Liver (tissue), 9 donors: ENCODE measurements around the gene CDC42SE2. TPM values are rescaled to one million over a fixed set of nuclear protein-coding genes. Genes with fewer than 3 reads are reported as not detected.
"Not testable (repeated sequence)": the region's sequence is repeated elsewhere in the genome, so short reads cannot be mapped to it uniquely, and the experiment has no call there.

ENCODE experiments used
- DNase-seq: peaks from one replicate; pipeline ENCODE4 v3.0.0-alpha.2; 2017; ENCODE audit warnings: low spot score
- H3K27ac ChIP-seq, 2 donors: one replicate each; pipeline ENCODE4 v1.7.0; 2013; ENCODE audit warnings: inconsistent platforms in 2 of 2, low read length in 2 of 2, control low read depth in 1 of 2, low read depth in 1 of 2, mild to moderate bottlenecking in 1 of 2
- H3K27me3 ChIP-seq, 4 donors: one replicate each; pipeline versions ENCODE4 v1.6.1 to v1.7.0; 2013; ENCODE audit warnings: low read length in 3 of 4, inconsistent platforms in 1 of 4, mild to moderate bottlenecking in 1 of 4, moderate library complexity in 1 of 4; ENCODE audit not compliant: control insufficient read depth in 4 of 4, insufficient read depth in 4 of 4
- H3K36me3 ChIP-seq, 4 donors: one replicate each; pipeline versions ENCODE4 v1.6.1 to v1.7.0; 2013; ENCODE audit warnings: low read length in 3 of 4, mild to moderate bottlenecking in 3 of 4, low read depth in 1 of 4, moderate library complexity in 1 of 4; ENCODE audit not compliant: control insufficient read depth in 4 of 4, insufficient read depth in 3 of 4
- H3K4me1 ChIP-seq, 4 donors: one replicate each; pipeline versions ENCODE4 v1.6.1 to v1.7.0; 2013; ENCODE audit warnings: low read length in 3 of 4, mild to moderate bottlenecking in 3 of 4, moderate library complexity in 1 of 4; ENCODE audit not compliant: control insufficient read depth in 4 of 4, insufficient read depth in 4 of 4
- H3K4me3 ChIP-seq, 3 donors: one replicate each; pipeline versions ENCODE4 v1.6.1 to v1.7.0; 2013; ENCODE audit warnings: low read length in 3 of 3, control low read depth in 1 of 3, low read depth in 1 of 3, mild to moderate bottlenecking in 1 of 3
- H3K9ac ChIP-seq, 2 donors: one replicate each; pipeline ENCODE4 v1.7.0; 2013; ENCODE audit warnings: low read length in 2 of 2, mild to moderate bottlenecking in 2 of 2, moderate library complexity in 2 of 2, control low read depth in 1 of 2, low read depth in 1 of 2
- H3K9me3 ChIP-seq, 4 donors: one replicate each; pipeline versions ENCODE4 v1.6.1 to v1.7.0; 2013; ENCODE audit warnings: low read length in 3 of 4; ENCODE audit not compliant: control insufficient read depth in 4 of 4
- FOXA2 ChIP-seq: IDR thresholded peaks from 2 replicates; pipeline ENCODE4 v1.6.1; 2016; ENCODE audit warnings: antibody characterized with exemption
- GABPA ChIP-seq, 2 donors: IDR thresholded peaks in 1 of 2; conservative IDR thresholded peaks in 1 of 2; 2 replicates each; pipeline ENCODE4 v1.6.1; 2016; ENCODE audit warnings: antibody characterized with exemption in 2 of 2, mild to moderate bottlenecking in 1 of 2, moderate library complexity in 1 of 2
- HNF4G ChIP-seq: IDR thresholded peaks from 2 replicates; pipeline ENCODE4 v1.6.1; 2016; ENCODE audit warnings: antibody characterized with exemption
- MAX ChIP-seq: IDR thresholded peaks from 2 replicates; pipeline ENCODE4 v1.6.1; 2016; ENCODE audit warnings: antibody characterized with exemption
- REST ChIP-seq: IDR thresholded peaks from 2 replicates; pipeline ENCODE4 v1.6.1; 2016; ENCODE audit warnings: antibody characterized with exemption, mild to moderate bottlenecking
- RXRA ChIP-seq, 2 donors: IDR thresholded peaks; 2 replicates each; pipeline ENCODE4 v1.6.1; 2017 to 2018; ENCODE audit warnings: antibody characterized with exemption in 2 of 2, mild to moderate bottlenecking in 1 of 2
- YY1 ChIP-seq: IDR thresholded peaks from 2 replicates; pipeline ENCODE4 v1.6.1; 2016; ENCODE audit warnings: antibody characterized with exemption, mild to moderate bottlenecking
- ZBTB33 ChIP-seq: IDR thresholded peaks from 2 replicates; pipeline ENCODE4 v1.6.1; 2016; ENCODE audit warnings: antibody characterized with exemption
- WGBS: extraction: QIAGEN DNeasy Blood & Tissue Kit; methylation state at CpG from one replicate; pipeline ENCODE4 v1.1.7; 2013; 5-methylcytosine and 5-hydroxymethylcytosine counted together
- polyA plus RNA-seq, 2 donors: library from polyadenylated mRNA; stranded (reverse) in 1 of 2; unstranded in 1 of 2; fragments of 200-250 nt in 1 of 2; fragments of >200 nt in 1 of 2; fragmentation: Nextera tagmentation in 1 of 2; extraction: Ambion mirVana in 1 of 2; gene quantifications; one replicate each; pipeline versions ENCODE4 v1.2.1 to v1.2.3, GENCODE V29; 2013 to 2015
- total RNA-seq, 2 donors: library from RNA; depleted of rRNA; stranded (reverse); fragments of >200 nt; gene quantifications; one replicate each; pipeline ENCODE4 v1.2.3, GENCODE V29; 2014
- donor health status: healthy.
- donor health status: healthy.
- donor health status: healthy.
- donor health status: healthy.
- donor health status: healthy.

Gene CDC42SE2
- total and polyA plus RNA-seq, 4 donors: 7.8 to 31.7 (median 17.0) TPM

GRCh38 chr5:131277875-131278740, 14.3 kb downstream of the CDC42SE2 start (continued):
- TF ChIP-seq REST: no peak

- H3K36me3 ChIP-seq, H3K9ac ChIP-seq, H3K9me3 ChIP-seq, DNase-seq, H3K4me3 ChIP-seq, H3K27ac ChIP-seq, H3K27me3 ChIP-seq: not testable (repeated sequence)
- H3K4me1 ChIP-seq: peaks cover 10 to 26% (median 11%) of the 10 kb centered on the region in 4 donors
- 80% methylated on average over 6 of the region's 6 CpGs for whole genome bisulfite sequencing
These were observed 14.9 kb downstream of the CDC42SE2 start for GRCh38 chr5:131278741-131279124.

GRCh38 chr5:131279204-131279603, 15.4 kb downstream of the CDC42SE2 start:
- 82% methylated on average over 1 of the region's 1 CpG for WGBS
- H3K27ac ChIP-seq: no peak overlapping the region
- peaks cover 10 to 25% (median 11%) of the 10 kb centered on the region in 4 donors for H3K4me1 ChIP-seq
- TF ChIP-seq ZBTB33 (no peak), YY1 (no peak), REST (no peak), RXRA (IDR thresholded peaks at IDR 0.05) (no peak), HNF4G (no peak), FOXA2 (no peak), GABPA (IDR thresholded peaks at IDR 0.05 in 1 of 2, conservative IDR thresholded peaks at IDR 0.05 in 1 of 2) (no peak), MAX (no peak)
- no peak for DNase-seq
- no peaks in the 10 kb centered on the region for H3K36me3 ChIP-seq
- H3K4me3 ChIP-seq: no peak overlapping the region
- no peaks in the 10 kb centered on the region for H3K9me3 ChIP-seq
- no peak overlapping the region for H3K9ac ChIP-seq
- no peaks in the 10 kb centered on the region for H3K27me3 ChIP-seq
